Hepatocyte (in vitro differentiated cells): ENCODE data around the gene ADAMTS3. TPM values are rescaled to one million over a fixed set of nuclear protein-coding genes. Genes with fewer than 3 reads are reported as not detected.

ENCODE experiments used
- DNase-seq: peaks from one replicate; pipeline ENCODE4 v3.0.0-alpha.2; 2016; ENCODE audit warnings: low spot score
- H2AFZ ChIP-seq: fragments of 200-600 bp; sonication (generic); 2 replicates; pipeline ENCODE4 v1.6.0; 2016; ENCODE audit warnings: antibody characterized with exemption, mild to moderate bottlenecking
- H3K27ac ChIP-seq: fragments of 200-600 bp; sonication (generic); 2 replicates; pipeline ENCODE4 v1.5.1; 2016; ENCODE audit warnings: mild to moderate bottlenecking
- H3K27me3 ChIP-seq: fragments of 200-600 bp; sonication (generic); 2 replicates; pipeline ENCODE4 v1.6.1; 2016
- H3K36me3 ChIP-seq: fragments of 200-600 bp; sonication (generic); replicated peaks from 2 replicates; pipeline ENCODE4 v1.5.1; 2016; ENCODE audit warnings: low read depth; ENCODE audit not compliant: insufficient read depth
- H3K4me1 ChIP-seq: fragments of 200-600 bp; sonication (generic); 2 replicates; pipeline ENCODE4 v1.5.1; 2016; ENCODE audit warnings: mild to moderate bottlenecking, moderate library complexity; ENCODE audit not compliant: insufficient read depth
- H3K4me2 ChIP-seq: fragments of 200-600 bp; sonication (generic); 2 replicates; pipeline ENCODE4 v1.6.0; 2016
- H3K4me3 ChIP-seq: fragments of 200-600 bp; sonication (generic); 2 replicates; pipeline ENCODE4 v1.5.1; 2016; ENCODE audit warnings: mild to moderate bottlenecking
- H3K79me2 ChIP-seq: fragments of 200-600 bp; sonication (generic); 2 replicates; pipeline ENCODE4 v1.6.0; 2017; ENCODE audit warnings: mild to moderate bottlenecking
- H3K9me2 ChIP-seq: fragments of 200-600 bp; sonication (generic); replicated peaks from 2 replicates; pipeline ENCODE4 v1.6.0; 2017; ENCODE audit warnings: mild to moderate bottlenecking; ENCODE audit not compliant: insufficient read depth
- H3K9me3 ChIP-seq: fragments of 200-600 bp; sonication (generic); 2 replicates; pipeline ENCODE4 v1.5.1; 2016; ENCODE audit warnings: low read depth, mild to moderate bottlenecking
- H4K20me1 ChIP-seq: fragments of 200-600 bp; sonication (generic); 2 replicates; pipeline ENCODE4 v1.6.0; 2016; ENCODE audit warnings: mild to moderate bottlenecking; ENCODE audit not compliant: insufficient read depth, poor library complexity, severe bottlenecking
- EZH2 ChIP-seq: fragments of 200-600 bp; sonication (generic); IDR thresholded peaks from 2 replicates; pipeline ENCODE4 v1.6.1; 2016; ENCODE audit warnings: antibody characterized with exemption, mild to moderate bottlenecking, borderline replicate concordance
- EZH2phosphoT487 ChIP-seq: fragments of 200-600 bp; sonication (generic); IDR thresholded peaks from one replicate; pipeline ENCODE4 v1.6.1; 2018; ENCODE audit warnings: antibody characterized with exemption, mild to moderate bottlenecking, low read depth, moderate library complexity; ENCODE audit not compliant: unreplicated experiment, severe bottlenecking
- WGBS: methylation state at CpG from one replicate; pipeline ENCODE4 v1.1.6; 2016; ENCODE audit warnings: low lambda C conversion rate; ENCODE audit errors: missing lambda C conversion rate; 5-methylcytosine and 5-hydroxymethylcytosine counted together
- polyA plus RNA-seq: library from polyadenylated mRNA; unstranded; fragments of >200 nt; fragmentation: Nextera tagmentation; extraction: Ambion mirVana; gene quantifications from 2 replicates; pipeline ENCODE4 v1.2.1, GENCODE V29; 2016
- total RNA-seq: library from RNA; depleted of rRNA; stranded (reverse); fragments of >200 nt; gene quantifications from 2 replicates; pipeline ENCODE4 v1.2.3, GENCODE V29; 2014
- TF ChIP-seq, protein P1 (sequence below): fragments of 200-600 bp; sonication (generic); IDR thresholded peaks from 2 replicates; pipeline ENCODE4 v1.5.1; 2016; ENCODE audit warnings: antibody characterized with exemption, mild to moderate bottlenecking; ENCODE audit not compliant: poor library complexity

Gene ADAMTS3
- total and polyA plus RNA-seq, 2 experiments from 2014 or later = 0.59 to 5.8 TPM

DNA sequence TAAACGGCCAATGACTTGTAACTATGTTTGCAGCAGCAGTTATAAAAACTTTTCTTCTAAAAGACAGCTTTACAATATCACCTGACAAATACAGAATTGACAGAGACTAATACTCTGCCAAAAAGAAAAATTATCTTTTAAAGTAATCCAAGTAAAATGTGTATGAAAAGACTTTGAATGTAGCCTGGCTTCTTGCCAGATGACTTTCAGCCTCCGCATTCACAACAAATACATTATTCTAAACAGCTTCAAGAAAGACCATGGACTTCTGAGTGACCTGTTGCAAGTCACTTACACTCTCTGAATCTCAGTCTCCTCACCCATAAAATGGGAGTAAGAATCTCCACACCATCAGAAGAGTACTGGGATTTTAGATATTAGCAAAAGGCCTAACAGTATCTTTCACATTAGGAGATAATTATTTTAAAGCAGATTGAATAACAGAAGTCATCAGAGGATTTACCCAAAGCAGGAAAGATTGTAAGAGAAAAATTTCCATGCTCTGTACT is 2.5 kb downstream of the ADAMTS3 start:
- no peak overlapping the region for H3K4me3 ChIP-seq
- no peaks in the 10 kb centered on the region for H4K20me1 ChIP-seq
- H3K27me3 ChIP-seq = no peaks in the 10 kb centered on the region
- H3K9me2 ChIP-seq = no peaks in the 10 kb centered on the region
- TF ChIP-seq EZH2phosphoT487 (no peak), EZH2 (no peak)
- TF ChIP-seq, protein P1, sequence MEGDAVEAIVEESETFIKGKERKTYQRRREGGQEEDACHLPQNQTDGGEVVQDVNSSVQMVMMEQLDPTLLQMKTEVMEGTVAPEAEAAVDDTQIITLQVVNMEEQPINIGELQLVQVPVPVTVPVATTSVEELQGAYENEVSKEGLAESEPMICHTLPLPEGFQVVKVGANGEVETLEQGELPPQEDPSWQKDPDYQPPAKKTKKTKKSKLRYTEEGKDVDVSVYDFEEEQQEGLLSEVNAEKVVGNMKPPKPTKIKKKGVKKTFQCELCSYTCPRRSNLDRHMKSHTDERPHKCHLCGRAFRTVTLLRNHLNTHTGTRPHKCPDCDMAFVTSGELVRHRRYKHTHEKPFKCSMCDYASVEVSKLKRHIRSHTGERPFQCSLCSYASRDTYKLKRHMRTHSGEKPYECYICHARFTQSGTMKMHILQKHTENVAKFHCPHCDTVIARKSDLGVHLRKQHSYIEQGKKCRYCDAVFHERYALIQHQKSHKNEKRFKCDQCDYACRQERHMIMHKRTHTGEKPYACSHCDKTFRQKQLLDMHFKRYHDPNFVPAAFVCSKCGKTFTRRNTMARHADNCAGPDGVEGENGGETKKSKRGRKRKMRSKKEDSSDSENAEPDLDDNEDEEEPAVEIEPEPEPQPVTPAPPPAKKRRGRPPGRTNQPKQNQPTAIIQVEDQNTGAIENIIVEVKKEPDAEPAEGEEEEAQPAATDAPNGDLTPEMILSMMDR = no peak
- no peaks in the 10 kb centered on the region for H3K4me1 ChIP-seq
- DNase-seq = no peak
- H3K9me3 ChIP-seq = no peaks in the 10 kb centered on the region
- no peaks in the 10 kb centered on the region for H3K36me3 ChIP-seq
- WGBS = 54% methylated on average over 2 of the region's 2 CpGs
- no peaks in the 10 kb centered on the region for H3K79me2 ChIP-seq
- no peak overlapping the region for H3K27ac ChIP-seq
- H2AFZ ChIP-seq = no peak overlapping the region
- H3K4me2 ChIP-seq = peak overlapping the region; percentile 98

DNA sequence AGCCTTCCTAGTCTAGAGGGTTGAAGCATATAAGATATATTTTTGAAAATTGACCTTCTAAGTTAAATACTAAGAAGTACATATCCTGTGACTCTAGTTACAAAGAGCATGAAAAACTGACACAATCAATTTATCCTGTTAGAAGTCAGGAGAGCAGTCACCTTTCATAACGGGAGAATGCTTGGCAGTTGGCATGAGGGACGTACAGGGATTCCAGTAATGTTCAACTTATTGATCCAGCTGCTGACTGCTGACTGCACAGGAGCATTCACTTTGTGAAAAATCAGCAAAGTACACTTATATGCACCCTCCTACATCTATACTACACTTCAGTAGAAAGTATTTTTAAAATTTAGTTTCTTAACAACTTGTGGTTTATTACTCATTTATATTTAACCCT is 4.2 kb downstream of the ADAMTS3 start:
- TF ChIP-seq EZH2 (no peak), EZH2phosphoT487 (no peak)
- TF ChIP-seq, protein P1 = no peak
- H3K27me3 ChIP-seq = no peaks in the 10 kb centered on the region
- no peak for DNase-seq
- no peak overlapping the region for H2AFZ ChIP-seq
- no peak overlapping the region for H3K4me2 ChIP-seq
- H3K9me2 ChIP-seq = no peaks in the 10 kb centered on the region
- no peaks in the 10 kb centered on the region for H3K9me3 ChIP-seq
- 79% methylated on average over 2 of the region's 2 CpGs for WGBS
- H3K27ac ChIP-seq = no peak overlapping the region
- no peaks in the 10 kb centered on the region for H4K20me1 ChIP-seq
- H3K4me1 ChIP-seq = no peaks in the 10 kb centered on the region
- no peak overlapping the region for H3K4me3 ChIP-seq
- H3K79me2 ChIP-seq = no peaks in the 10 kb centered on the region
- no peaks in the 10 kb centered on the region for H3K36me3 ChIP-seq

DNA sequence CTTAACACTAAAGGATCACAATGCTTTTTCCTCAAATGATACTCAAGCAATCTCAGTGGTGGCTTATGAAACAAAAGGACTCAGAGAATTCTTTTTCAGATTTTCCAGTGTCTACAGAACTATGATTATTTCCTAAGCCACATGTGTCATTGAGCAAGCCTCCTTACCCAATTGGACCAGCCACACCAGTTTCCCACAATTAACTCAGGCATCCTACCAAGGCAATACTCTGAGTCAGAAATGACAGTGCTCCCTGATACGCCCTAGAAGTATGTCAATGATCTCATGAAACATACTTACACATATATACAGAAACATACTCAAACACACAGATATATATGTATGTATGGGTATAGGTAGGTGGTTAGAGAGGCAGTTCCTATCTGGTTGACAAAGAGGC is 4.8 kb downstream of the ADAMTS3 start:
- Histone ChIP-seq H3K4me1 (no peaks in the 10 kb centered on the region), H3K4me2 (no peak overlapping the region), H3K9me3 (no peaks in the 10 kb centered on the region), H2AFZ (no peak overlapping the region), H3K79me2 (no peaks in the 10 kb centered on the region), H3K36me3 (no peaks in the 10 kb centered on the region), H3K9me2 (no peaks in the 10 kb centered on the region), H4K20me1 (no peaks in the 10 kb centered on the region), H3K4me3 (no peak overlapping the region), H3K27ac (no peak overlapping the region), H3K27me3 (no peaks in the 10 kb centered on the region)
- WGBS = 92% methylated on average over 1 of the region's 1 CpG
- TF ChIP-seq EZH2 = no peak
- TF ChIP-seq, protein P1 = no peak
- no peak for TF ChIP-seq EZH2phosphoT487
- no peak for DNase-seq

GRCh38 chr4:72558655-72559054 is 10.4 kb downstream of the ADAMTS3 start:
- Histone ChIP-seq H3K9me3 (no peaks in the 10 kb centered on the region), H3K4me3 (no peak overlapping the region), H3K9me2 (no peaks in the 10 kb centered on the region), H4K20me1 (no peaks in the 10 kb centered on the region), H3K79me2 (no peaks in the 10 kb centered on the region), H3K27me3 (no peaks in the 10 kb centered on the region), H3K27ac (no peak overlapping the region), H3K36me3 (no peaks in the 10 kb centered on the region), H2AFZ (no peak overlapping the region), H3K4me1 (no peaks in the 10 kb centered on the region), H3K4me2 (no peak overlapping the region)
- 100% methylated on average over 1 of the region's 1 CpG for WGBS
- TF ChIP-seq, protein P1 = no peak
- TF ChIP-seq EZH2 (no peak), EZH2phosphoT487 (no peak)
- no peak for DNase-seq
